Measurements from ENCODE around the gene FAU. TPM values are rescaled to one million over a fixed set of nuclear protein-coding genes. Genes with fewer than 3 reads are reported as not detected.
A peak's percentile ranks its signal among the peaks of the same experiment; 100 is the strongest.

Gene FAU
- total RNA-seq, 6 donors from 2014 or later = 405 to 1,014 (median 590) TPM

DNA sequence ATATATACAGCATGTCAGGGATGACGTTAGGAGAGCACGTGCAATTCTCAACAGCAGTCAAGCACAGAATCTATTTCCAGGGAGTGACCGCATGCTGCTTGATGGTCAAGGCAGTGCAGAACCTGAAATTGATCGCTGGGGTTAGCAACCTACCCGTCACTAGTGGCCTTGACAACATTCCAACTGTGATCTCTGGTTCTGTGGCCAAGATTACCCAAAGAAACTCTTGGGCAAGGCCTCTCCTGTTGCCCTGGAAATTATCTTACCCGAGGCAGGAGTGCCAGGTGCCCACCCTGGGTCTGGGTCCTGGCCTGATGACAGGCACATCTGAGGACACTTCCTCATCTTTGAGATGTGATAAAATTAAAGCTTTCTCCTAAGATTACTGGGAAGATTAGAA is 8.1 kb downstream of the FAU start:
- peaks cover 0 to 28% (median 14%) of the 10 kb centered on the region in 4 donors for H3K36me3 ChIP-seq
- DNase-seq (no peak), ATAC-seq (ENCODE audit: low FRiP score in 2 of 2) (no peak)
- no peaks in the 10 kb centered on the region for H3K9me3 ChIP-seq
- WGBS, 2 donors = 76 to 77% methylated on average over 6 of the region's 6 CpGs
- no peaks in the 10 kb centered on the region for H3K27me3 ChIP-seq
- no peak overlapping the region for H3K27ac ChIP-seq
- peaks cover 44 to 76% (median 61%) of the 10 kb centered on the region in 4 donors for H3K4me1 ChIP-seq
- H3K4me3 ChIP-seq = no peak overlapping the region
- TF ChIP-seq POLR2A (IDR thresholded peaks at IDR 0.05) (no peak), EP300 (IDR thresholded peaks at IDR 0.05) (no peak), POLR2AphosphoS5 (IDR thresholded peaks at IDR 0.05) (no peak)
- TF ChIP-seq, protein P1, sequence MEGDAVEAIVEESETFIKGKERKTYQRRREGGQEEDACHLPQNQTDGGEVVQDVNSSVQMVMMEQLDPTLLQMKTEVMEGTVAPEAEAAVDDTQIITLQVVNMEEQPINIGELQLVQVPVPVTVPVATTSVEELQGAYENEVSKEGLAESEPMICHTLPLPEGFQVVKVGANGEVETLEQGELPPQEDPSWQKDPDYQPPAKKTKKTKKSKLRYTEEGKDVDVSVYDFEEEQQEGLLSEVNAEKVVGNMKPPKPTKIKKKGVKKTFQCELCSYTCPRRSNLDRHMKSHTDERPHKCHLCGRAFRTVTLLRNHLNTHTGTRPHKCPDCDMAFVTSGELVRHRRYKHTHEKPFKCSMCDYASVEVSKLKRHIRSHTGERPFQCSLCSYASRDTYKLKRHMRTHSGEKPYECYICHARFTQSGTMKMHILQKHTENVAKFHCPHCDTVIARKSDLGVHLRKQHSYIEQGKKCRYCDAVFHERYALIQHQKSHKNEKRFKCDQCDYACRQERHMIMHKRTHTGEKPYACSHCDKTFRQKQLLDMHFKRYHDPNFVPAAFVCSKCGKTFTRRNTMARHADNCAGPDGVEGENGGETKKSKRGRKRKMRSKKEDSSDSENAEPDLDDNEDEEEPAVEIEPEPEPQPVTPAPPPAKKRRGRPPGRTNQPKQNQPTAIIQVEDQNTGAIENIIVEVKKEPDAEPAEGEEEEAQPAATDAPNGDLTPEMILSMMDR (IDR thresholded peaks at IDR 0.05) = no peak

GRCh38 chr11:65113361-65113756 is 8.6 kb downstream of the FAU start:
- ATAC-seq (ENCODE audit: low FRiP score in 2 of 2) = no peak
- H3K27ac ChIP-seq = peak overlapping the region in 2 of 4 donors; percentile 77 to 82
- WGBS, 2 donors = 21 to 32% methylated on average over 13 to 14 of the region's 14 CpGs
- H3K27me3 ChIP-seq = no peaks in the 10 kb centered on the region
- peaks cover 44 to 75% (median 62%) of the 10 kb centered on the region in 4 donors for H3K4me1 ChIP-seq
- H3K9me3 ChIP-seq = no peaks in the 10 kb centered on the region
- peak overlapping the region in 3 of 4 donors; percentile 55 to 73 (median 68) for H3K4me3 ChIP-seq
- TF ChIP-seq, protein P1 (IDR thresholded peaks at IDR 0.05) = no peak
- TF ChIP-seq POLR2AphosphoS5 (IDR thresholded peaks at IDR 0.05) = no peak
- no peak for TF ChIP-seq EP300 (IDR thresholded peaks at IDR 0.05)
- no peak for TF ChIP-seq POLR2A (IDR thresholded peaks at IDR 0.05)
- DNase-seq = no peak
- H3K36me3 ChIP-seq = peaks cover under 1 to 28% (median 16%) of the 10 kb centered on the region in 4 donors

DNA sequence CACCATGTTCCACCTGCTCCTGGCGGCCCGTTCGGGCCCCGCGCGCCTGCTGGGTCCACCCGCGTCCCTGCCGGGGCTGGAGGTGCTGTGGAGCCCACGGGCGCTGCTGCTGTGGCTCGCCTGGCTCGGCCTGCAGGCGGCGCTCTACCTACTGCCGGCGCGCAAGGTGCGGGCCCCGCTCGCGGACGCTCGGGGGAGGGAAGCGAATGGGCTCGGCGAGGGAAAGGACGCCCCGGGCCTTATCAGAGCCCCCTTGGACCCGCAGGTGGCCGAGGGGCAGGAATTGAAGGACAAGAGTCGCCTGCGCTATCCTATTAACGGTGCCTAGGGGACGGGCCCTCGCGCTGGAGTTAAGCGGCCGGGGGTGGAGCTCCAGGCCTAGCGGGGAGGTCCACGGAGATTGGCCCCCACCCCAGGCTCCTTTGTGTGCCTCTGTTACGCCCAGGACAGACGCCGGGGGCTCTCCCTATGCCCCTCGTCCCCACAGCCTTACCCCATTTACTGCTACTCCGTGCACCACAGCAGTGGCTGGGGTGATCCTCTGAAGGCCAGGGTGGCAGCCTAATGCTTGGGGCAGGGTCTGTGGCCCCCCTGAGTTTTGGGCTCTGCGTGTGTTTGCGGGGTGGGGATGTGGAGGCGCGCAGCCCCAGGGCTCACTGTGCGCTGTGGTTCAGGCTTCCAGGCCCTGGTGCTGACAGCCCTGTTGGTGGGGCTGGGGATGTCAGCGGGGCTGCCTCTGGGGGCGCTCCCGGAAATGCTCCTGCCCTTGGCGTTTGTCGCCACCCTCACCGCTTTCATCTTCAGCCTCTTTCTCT is 9.2 kb downstream of the FAU start:
- Histone ChIP-seq H3K4me3 (peak overlapping the region; percentile 36 to 73 (median 62)), H3K9me3 (no peaks in the 10 kb centered on the region), H3K27ac (peak overlapping the region; percentile 16 to 82 (median 65)), H3K36me3 (peaks cover 6 to 29% (median 19%) of the 10 kb centered on the region in 4 donors), H3K27me3 (no peaks in the 10 kb centered on the region), H3K4me1 (peaks cover 41 to 71% (median 61%) of the 10 kb centered on the region in 4 donors)
- TF ChIP-seq EP300 (IDR thresholded peaks at IDR 0.05) (no peak), POLR2AphosphoS5 (IDR thresholded peaks at IDR 0.05) (peak; percentile 18 to 22), POLR2A (IDR thresholded peaks at IDR 0.05) (peak in 1 of 4 donors; percentile 38)
- TF ChIP-seq, protein P1 (IDR thresholded peaks at IDR 0.05) = peak; percentile 85 to 96 (median 94)
- DNase-seq (peak; percentile 74 to 95), ATAC-seq (ENCODE audit: low FRiP score in 2 of 2) (peak; percentile 56 to 74)
- 2 to 7% methylated on average over 3 to 33 of the region's 57 CpGs for WGBS, 2 donors

DNA sequence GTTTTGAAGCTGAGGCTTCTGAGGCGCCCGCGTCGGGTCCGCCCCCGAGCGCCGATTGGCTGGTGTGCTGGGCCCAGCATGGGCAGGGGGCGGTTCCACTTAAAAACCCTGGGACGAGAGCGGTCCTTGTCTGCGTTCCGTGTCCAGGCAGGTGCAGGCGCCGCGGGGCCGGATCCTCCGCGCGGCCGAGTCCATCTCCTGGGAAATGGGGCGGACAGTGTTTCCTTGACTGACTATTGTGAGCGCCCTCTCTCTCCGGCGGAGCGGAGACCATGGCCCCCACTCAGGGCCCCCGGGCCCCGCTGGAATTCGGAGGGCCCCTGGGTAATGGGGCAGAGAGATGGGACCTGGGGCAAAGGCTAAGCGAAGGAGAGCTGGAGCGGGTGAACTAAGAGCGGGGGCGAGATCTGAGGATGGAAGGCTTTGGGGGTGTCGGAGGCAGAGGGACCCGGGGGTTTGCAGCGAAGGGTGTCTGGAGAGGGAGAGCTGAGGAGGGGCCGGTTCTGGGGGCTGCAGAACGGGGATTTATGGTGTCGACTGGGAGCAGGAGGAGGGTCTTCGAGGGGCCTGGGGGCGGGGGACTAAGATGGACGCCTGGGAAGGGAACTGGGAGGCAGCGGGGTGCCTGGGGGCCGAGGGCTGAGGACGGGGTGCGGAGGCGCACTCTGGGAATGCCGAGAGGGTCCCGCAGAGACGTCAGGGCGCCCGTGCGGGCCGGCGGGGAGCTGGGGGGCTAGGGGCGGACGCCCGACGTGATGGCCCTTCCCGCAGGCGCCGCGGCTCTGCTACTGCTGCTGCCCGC is 10.0 kb downstream of the FAU start, which contains the start of gene TM7SF2:
Gene TM7SF2, plus strand, starts transcription at position 129 of the 802 bp plus-strand sequence. Its CDS starts 144 bp downstream, at position 273.
- TF ChIP-seq POLR2AphosphoS5 (IDR thresholded peaks at IDR 0.05) = peak in 1 of 2 donors; percentile 92
- peak in 2 of 4 donors; percentile 63 to 94 for TF ChIP-seq POLR2A (IDR thresholded peaks at IDR 0.05)
- TF ChIP-seq, protein P1 (IDR thresholded peaks at IDR 0.05) = no peak
- peak; percentile 98 for DNase-seq
- Histone ChIP-seq H3K9me3 (no peaks in the 10 kb centered on the region), H3K36me3 (peaks cover 8 to 34% (median 25%) of the 10 kb centered on the region in 4 donors), H3K27me3 (no peaks in the 10 kb centered on the region), H3K27ac (peak within 1 kb of the TSS; percentile 16 to 82 (median 70)), H3K4me1 (peaks cover 41 to 70% (median 58%) of the 10 kb centered on the region in 4 donors), H3K4me3 (peak within 1 kb of the TSS; percentile 36 to 73 (median 62))
- 3% methylated on average over 30 to 38 of the region's 64 CpGs for WGBS, 2 donors
- peak; percentile 92 to 93 for ATAC-seq (ENCODE audit: low FRiP score in 2 of 2)

All from upper lobe of left lung (tissue), 6 donors.